Activated CD4-positive, alpha-beta memory T cell treated with anti-CD3 and anti-CD28 coated beads for 36 hours (primary cell): ENCODE measurements around the gene NCOA5. TPM values are rescaled to one million over a fixed set of nuclear protein-coding genes. Genes with fewer than 3 reads are reported as not detected.

Experiments
- CTCF ChIA-PET: fragments of 350-600 bp; sonication (Branson Sonifier 250); formaldehyde crosslinking; loops from one replicate; lab custom pipeline; 2021; ENCODE audit warnings: antibody characterized with exemption, inconsistent platforms; lab: Charles Lee
- POLR2A ChIA-PET: fragments of 350-600 bp; sonication (Branson Sonifier 250); formaldehyde crosslinking; loops from one replicate; lab custom pipeline; 2021; ENCODE audit warnings: antibody characterized with exemption; lab: Charles Lee
- DNase-seq: peaks from one replicate; pipeline ENCODE4 v3.0.0-alpha.2; 2020
- H3K27ac Mint-ChIP-seq: one replicate; pipeline ENCODE4 v1.8.0; 2021; ENCODE audit warnings: mixed read lengths
- H3K27me3 Mint-ChIP-seq: one replicate; pipeline ENCODE4 v1.8.0; 2021; ENCODE audit warnings: mixed read lengths
- H3K36me3 Mint-ChIP-seq: one replicate; pipeline ENCODE4 v1.8.0; 2021; ENCODE audit warnings: mixed read lengths
- H3K4me1 Mint-ChIP-seq: one replicate; pipeline ENCODE4 v1.8.0; 2021; ENCODE audit warnings: low read depth, mixed read lengths
- H3K4me3 Mint-ChIP-seq: one replicate; pipeline ENCODE4 v1.8.0; 2021; ENCODE audit warnings: mild to moderate bottlenecking, mixed read lengths
- H3K9me3 Mint-ChIP-seq: one replicate; pipeline ENCODE4 v1.8.0; 2021; ENCODE audit warnings: mixed read lengths
- intact Hi-C: fragments of 100-400 bp; cut with micrococcal nuclease; formaldehyde crosslinking; loops from one replicate; pipeline ENCODE4 v1.15.1; 2023
- total RNA-seq, 2 experiments: library from RNA; stranded (reverse); gene quantifications; one replicate each; pipeline ENCODE4 v1.2.3, GENCODE V29; 2021

Gene NCOA5
- total RNA-seq, 2 experiments from 2014 or later = 13.1 to 13.7 TPM

- H3K4me1 Mint-ChIP-seq = peaks cover 62% of the 10 kb centered on the region
- no peak for DNase-seq
- H3K4me3 Mint-ChIP-seq = no peak overlapping the region
- intact Hi-C loops = no loop called here
- ChIA-PET POLR2A (no interaction called here), CTCF (interaction anchor here (0.7 to 1.5 kb wide), 7 partner anchors 9 to 98 kb away, joined by 3 to 6 read pairs (median 4); no protein-coding TSS in a partner anchor)
- H3K27ac Mint-ChIP-seq = no peak overlapping the region
- H3K27me3 Mint-ChIP-seq = no peaks in the 10 kb centered on the region
- H3K36me3 Mint-ChIP-seq = no peaks in the 10 kb centered on the region
- no peaks in the 10 kb centered on the region for H3K9me3 Mint-ChIP-seq
Observed at GRCh38 chr20:46084805-46085178, 5.0 kb downstream of the NCOA5 start.

GRCh38 chr20:46083531-46084061 is 6.2 kb downstream of the NCOA5 start:
- ChIA-PET CTCF (no interaction called here), POLR2A (no interaction called here)
- no peak for DNase-seq
- no peaks in the 10 kb centered on the region for H3K27me3 Mint-ChIP-seq
- peaks cover 59% of the 10 kb centered on the region for H3K4me1 Mint-ChIP-seq
- H3K9me3 Mint-ChIP-seq = no peaks in the 10 kb centered on the region
- no peak overlapping the region for H3K4me3 Mint-ChIP-seq
- no peak overlapping the region for H3K27ac Mint-ChIP-seq
- intact Hi-C loops = no loop called here
- H3K36me3 Mint-ChIP-seq = peaks cover 9% of the 10 kb centered on the region

- intact Hi-C loops = no loop called here
- Mint-ChIP-seq H3K4me3 (no peak overlapping the region), H3K36me3 (peaks cover 9% of the 10 kb centered on the region), H3K27ac (no peak overlapping the region), H3K9me3 (no peaks in the 10 kb centered on the region), H3K27me3 (no peaks in the 10 kb centered on the region), H3K4me1 (peaks cover 54% of the 10 kb centered on the region)
- no peak for DNase-seq
- CTCF ChIA-PET = no interaction called here
- POLR2A ChIA-PET = no interaction called here
Observed at GRCh38 chr20:46083101-46083500, 6.7 kb downstream of the NCOA5 start.

- intact Hi-C loops = no loop called here
- H3K4me3 Mint-ChIP-seq = no peak overlapping the region
- no peak overlapping the region for H3K27ac Mint-ChIP-seq
- no peaks in the 10 kb centered on the region for H3K27me3 Mint-ChIP-seq
- H3K9me3 Mint-ChIP-seq = no peaks in the 10 kb centered on the region
- no peak for DNase-seq
- H3K36me3 Mint-ChIP-seq = peaks cover 16% of the 10 kb centered on the region
- CTCF ChIA-PET = no interaction called here
- POLR2A ChIA-PET = no interaction called here
- peaks cover 36% of the 10 kb centered on the region for H3K4me1 Mint-ChIP-seq
Observed at GRCh38 chr20:46081074-46081473, 8.7 kb downstream of the NCOA5 start.

- H3K27ac Mint-ChIP-seq = no peak overlapping the region
- POLR2A ChIA-PET = no interaction called here
Observed at GRCh38 chr20:46078954-46079353, 10.8 kb downstream of the NCOA5 start.

GRCh38 chr20:46077642-46078305 is 12.0 kb downstream of the NCOA5 start:
- Mint-ChIP-seq H3K27ac (no peak overlapping the region), H3K27me3 (no peaks in the 10 kb centered on the region), H3K9me3 (no peaks in the 10 kb centered on the region), H3K36me3 (peaks cover 34% of the 10 kb centered on the region), H3K4me1 (peaks cover 9% of the 10 kb centered on the region), H3K4me3 (no peak overlapping the region)
- intact Hi-C loops = no loop called here
- POLR2A ChIA-PET = no interaction called here
- no peak for DNase-seq
- CTCF ChIA-PET = interaction anchor here (0.9 to 1.0 kb wide), 2 partner anchors 54 to 65 kb away, joined by 4 read pairs; no protein-coding TSS in a partner anchor

More at GRCh38 chr20:46078954-46079353, 10.8 kb downstream of the NCOA5 start:
- Mint-ChIP-seq H3K4me1 (peaks cover 17% of the 10 kb centered on the region), H3K27me3 (no peaks in the 10 kb centered on the region), H3K9me3 (no peaks in the 10 kb centered on the region), H3K36me3 (peaks cover 29% of the 10 kb centered on the region), H3K4me3 (no peak overlapping the region)
- no peak for DNase-seq
- intact Hi-C loops = no loop called here
- CTCF ChIA-PET = interaction anchor here (1.5 kb wide), 1 partner anchor 56 kb away, joined by 6 read pairs; no protein-coding TSS in a partner anchor

- Mint-ChIP-seq H3K36me3 (peaks cover 34% of the 10 kb centered on the region), H3K4me3 (no peak overlapping the region), H3K27me3 (no peaks in the 10 kb centered on the region), H3K9me3 (no peaks in the 10 kb centered on the region), H3K4me1 (peaks cover 4% of the 10 kb centered on the region), H3K27ac (no peak overlapping the region)
- intact Hi-C loops = no loop called here
- ChIA-PET CTCF (no interaction called here), POLR2A (no interaction called here)
- no peak for DNase-seq
Observed at GRCh38 chr20:46076806-46077205, 13.0 kb downstream of the NCOA5 start.

- DNase-seq = no peak
- H3K4me3 Mint-ChIP-seq = no peak overlapping the region
- no peak overlapping the region for H3K27ac Mint-ChIP-seq
- POLR2A ChIA-PET = no interaction called here
- H3K4me1 Mint-ChIP-seq = no peaks in the 10 kb centered on the region
- no peaks in the 10 kb centered on the region for H3K9me3 Mint-ChIP-seq
- no peaks in the 10 kb centered on the region for H3K27me3 Mint-ChIP-seq
- intact Hi-C loops = no loop called here
- H3K36me3 Mint-ChIP-seq = peaks cover 30% of the 10 kb centered on the region
- CTCF ChIA-PET = no interaction called here
Observed at GRCh38 chr20:46074006-46074405, 15.8 kb downstream of the NCOA5 start.

GRCh38 chr20:46073443-46073842 is 16.3 kb downstream of the NCOA5 start:
- H3K36me3 Mint-ChIP-seq = peaks cover 31% of the 10 kb centered on the region
- DNase-seq = no peak
- no peak overlapping the region for H3K4me3 Mint-ChIP-seq
- intact Hi-C loops = no loop called here
- H3K4me1 Mint-ChIP-seq = no peaks in the 10 kb centered on the region
- POLR2A ChIA-PET = no interaction called here
- H3K27ac Mint-ChIP-seq = no peak overlapping the region
- H3K9me3 Mint-ChIP-seq = no peaks in the 10 kb centered on the region
- no peaks in the 10 kb centered on the region for H3K27me3 Mint-ChIP-seq
- CTCF ChIA-PET = interaction anchor here (1.2 kb wide), 1 partner anchor 51 kb away, joined by 3 read pairs; no protein-coding TSS in a partner anchor

- intact Hi-C loops = no loop called here
- POLR2A ChIA-PET = no interaction called here
- Mint-ChIP-seq H3K9me3 (no peaks in the 10 kb centered on the region), H3K4me3 (no peak overlapping the region), H3K36me3 (peaks cover 35% of the 10 kb centered on the region), H3K27me3 (no peaks in the 10 kb centered on the region), H3K4me1 (no peaks in the 10 kb centered on the region), H3K27ac (no peak overlapping the region)
- no peak for DNase-seq
- CTCF ChIA-PET = interaction anchor here (1.2 kb wide), 1 partner anchor 51 kb away, joined by 3 read pairs; no protein-coding TSS in a partner anchor
Observed at GRCh38 chr20:46073024-46073423, 16.7 kb downstream of the NCOA5 start.

- Mint-ChIP-seq H3K4me1 (no peaks in the 10 kb centered on the region), H3K9me3 (no peaks in the 10 kb centered on the region), H3K27me3 (no peaks in the 10 kb centered on the region), H3K27ac (no peak overlapping the region), H3K36me3 (peaks cover 37% of the 10 kb centered on the region), H3K4me3 (no peak overlapping the region)
- ChIA-PET POLR2A (no interaction called here), CTCF (interaction anchor here (1.1 kb wide), 1 partner anchor 13 kb away, joined by 3 read pairs; no protein-coding TSS in a partner anchor)
- DNase-seq = no peak
- intact Hi-C loops = no loop called here
Observed at GRCh38 chr20:46071573-46071972, 18.2 kb downstream of the NCOA5 start.

- CTCF ChIA-PET = interaction anchor here (1.1 kb wide), 1 partner anchor 14 kb away, joined by 3 read pairs; no protein-coding TSS in a partner anchor
Observed at GRCh38 chr20:46070215-46070900, 19.4 kb downstream of the NCOA5 start.

More at GRCh38 chr20:46070215-46070900, 19.4 kb downstream of the NCOA5 start:
- intact Hi-C loops = no loop called here
- DNase-seq = no peak
- no peak overlapping the region for H3K27ac Mint-ChIP-seq
- peaks cover 43% of the 10 kb centered on the region for H3K36me3 Mint-ChIP-seq
- no peaks in the 10 kb centered on the region for H3K27me3 Mint-ChIP-seq
- POLR2A ChIA-PET = no interaction called here
- H3K4me3 Mint-ChIP-seq = no peak overlapping the region
- H3K4me1 Mint-ChIP-seq = no peaks in the 10 kb centered on the region
- H3K9me3 Mint-ChIP-seq = no peaks in the 10 kb centered on the region
